WTC11 (cell line): ENCODE measurements around the gene THSD4.

Experiments used
- KAT7 ChIP-seq: sonication (generic); formaldehyde crosslinking; IDR thresholded peaks from 2 replicates; pipeline ENCODE4 v1.8.1; 2023; ENCODE audit warnings: missing genetic modification reagents, mild to moderate bottlenecking, borderline replicate concordance
- NR1H2 ChIP-seq: sonication (generic); formaldehyde crosslinking; IDR thresholded peaks from 2 replicates; pipeline ENCODE4 v1.9.0; 2021; ENCODE audit warnings: mild to moderate bottlenecking, moderate library complexity, missing genetic modification reagents
- SMAD3 ChIP-seq: sonication (generic); formaldehyde crosslinking; IDR thresholded peaks from 2 replicates; pipeline ENCODE4 v1.8.0; 2022; ENCODE audit warnings: missing genetic modification reagents, mild to moderate bottlenecking, borderline replicate concordance
- TP53 ChIP-seq: sonication (generic); formaldehyde crosslinking; IDR thresholded peaks from 2 replicates; pipeline ENCODE4 v1.8.1; 2023; ENCODE audit warnings: mild to moderate bottlenecking, missing genetic modification reagents
- ZNF263 ChIP-seq: sonication (generic); formaldehyde crosslinking; IDR thresholded peaks from 2 replicates; pipeline ENCODE4 v1.8.1; 2022; ENCODE audit warnings: low read depth, mild to moderate bottlenecking, moderate library complexity, missing genetic modification reagents
- TF ChIP-seq, protein P1 (sequence below): fragments of 200-600 bp; IDR thresholded peaks from 2 replicates; pipeline ENCODE4 v1.8.0; 2022; ENCODE audit warnings: antibody characterized with exemption
- TF ChIP-seq, protein P2 (sequence below): fragments of 250-450 bp; sonication (Bioruptor Pico); IDR thresholded peaks from 2 replicates; pipeline ENCODE4 v1.9.0; 2021; ENCODE audit warnings: mild to moderate bottlenecking
- TF ChIP-seq, protein P3 (sequence below): sonication (generic); formaldehyde crosslinking; conservative IDR thresholded peaks from 2 replicates; pipeline ENCODE4 v1.8.1; 2022; ENCODE audit warnings: mild to moderate bottlenecking, missing genetic modification reagents
- TF ChIP-seq, protein P4 (sequence below): sonication (generic); formaldehyde crosslinking; IDR thresholded peaks from 2 replicates; pipeline ENCODE4 v1.8.1; 2023; ENCODE audit warnings: mild to moderate bottlenecking, missing genetic modification reagents, borderline replicate concordance
- TF ChIP-seq, protein P5 (sequence below): sonication (generic); formaldehyde crosslinking; IDR thresholded peaks from 2 replicates; pipeline ENCODE4 v1.8.1; 2023; ENCODE audit warnings: mild to moderate bottlenecking, missing genetic modification reagents, moderate library complexity
- TF ChIP-seq, protein P6 (sequence below): sonication (generic); formaldehyde crosslinking; IDR thresholded peaks from 2 replicates; pipeline ENCODE4 v1.8.1; 2022; ENCODE audit warnings: low read depth, missing genetic modification reagents, borderline replicate concordance
- TF ChIP-seq, protein P7 (sequence below): sonication (generic); formaldehyde crosslinking; IDR thresholded peaks from 2 replicates; pipeline ENCODE4 v1.8.0; 2022; ENCODE audit warnings: mild to moderate bottlenecking, missing genetic modification reagents
- TF ChIP-seq, protein P8 (sequence below): sonication (generic); formaldehyde crosslinking; IDR thresholded peaks from 2 replicates; pipeline ENCODE4 v1.8.1; 2022; ENCODE audit warnings: mild to moderate bottlenecking, missing genetic modification reagents, moderate library complexity, borderline replicate concordance
- TF ChIP-seq, protein P9 (sequence below): sonication (generic); formaldehyde crosslinking; IDR thresholded peaks from 2 replicates; pipeline ENCODE4 v1.8.0; 2023; ENCODE audit warnings: missing genetic modification reagents

DNA sequence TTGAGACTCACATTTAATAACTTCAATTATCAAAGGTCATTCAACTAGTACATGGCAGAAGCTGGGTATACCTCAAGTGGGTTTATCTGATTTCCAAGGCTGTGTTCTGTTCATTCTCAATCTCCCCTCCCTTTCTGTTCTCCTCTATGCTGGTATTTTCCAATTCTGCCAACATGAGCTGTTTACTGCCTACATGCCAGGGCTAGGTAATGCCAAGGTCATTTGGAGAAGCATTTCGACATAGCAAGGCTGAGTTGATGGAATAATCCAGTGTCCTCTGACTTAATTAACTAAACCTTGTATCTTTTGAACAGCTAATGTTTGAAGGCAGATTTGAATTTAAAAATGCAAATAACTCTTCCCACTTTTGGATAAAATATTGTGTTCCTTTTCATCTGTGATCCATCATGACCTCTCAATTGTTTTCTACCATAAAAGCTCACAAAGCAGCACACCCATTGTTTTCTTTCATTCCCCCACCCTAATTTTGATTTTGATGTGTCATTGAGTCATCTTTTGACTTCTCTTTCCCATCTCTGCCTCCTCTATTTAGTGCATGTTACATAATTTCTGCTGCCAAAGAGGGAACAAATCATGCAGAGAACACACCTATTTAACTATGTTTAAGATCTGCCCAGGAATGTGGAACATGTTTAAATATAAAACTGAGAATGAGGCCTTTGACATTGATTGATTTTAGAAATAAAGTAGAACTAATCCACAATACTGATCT is 386.2 kb downstream of the THSD4 start:
- TF ChIP-seq, protein P1, sequence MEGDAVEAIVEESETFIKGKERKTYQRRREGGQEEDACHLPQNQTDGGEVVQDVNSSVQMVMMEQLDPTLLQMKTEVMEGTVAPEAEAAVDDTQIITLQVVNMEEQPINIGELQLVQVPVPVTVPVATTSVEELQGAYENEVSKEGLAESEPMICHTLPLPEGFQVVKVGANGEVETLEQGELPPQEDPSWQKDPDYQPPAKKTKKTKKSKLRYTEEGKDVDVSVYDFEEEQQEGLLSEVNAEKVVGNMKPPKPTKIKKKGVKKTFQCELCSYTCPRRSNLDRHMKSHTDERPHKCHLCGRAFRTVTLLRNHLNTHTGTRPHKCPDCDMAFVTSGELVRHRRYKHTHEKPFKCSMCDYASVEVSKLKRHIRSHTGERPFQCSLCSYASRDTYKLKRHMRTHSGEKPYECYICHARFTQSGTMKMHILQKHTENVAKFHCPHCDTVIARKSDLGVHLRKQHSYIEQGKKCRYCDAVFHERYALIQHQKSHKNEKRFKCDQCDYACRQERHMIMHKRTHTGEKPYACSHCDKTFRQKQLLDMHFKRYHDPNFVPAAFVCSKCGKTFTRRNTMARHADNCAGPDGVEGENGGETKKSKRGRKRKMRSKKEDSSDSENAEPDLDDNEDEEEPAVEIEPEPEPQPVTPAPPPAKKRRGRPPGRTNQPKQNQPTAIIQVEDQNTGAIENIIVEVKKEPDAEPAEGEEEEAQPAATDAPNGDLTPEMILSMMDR, result no peak
- TF ChIP-seq NR1H2 (CRISPR knock-in tag), result no peak
- TF ChIP-seq SMAD3 (CRISPR knock-in tag), result no peak
- no peak for TF ChIP-seq TP53 (CRISPR knock-in tag)
- no peak for TF ChIP-seq KAT7 (CRISPR knock-in tag)
- TF ChIP-seq, protein P2, sequence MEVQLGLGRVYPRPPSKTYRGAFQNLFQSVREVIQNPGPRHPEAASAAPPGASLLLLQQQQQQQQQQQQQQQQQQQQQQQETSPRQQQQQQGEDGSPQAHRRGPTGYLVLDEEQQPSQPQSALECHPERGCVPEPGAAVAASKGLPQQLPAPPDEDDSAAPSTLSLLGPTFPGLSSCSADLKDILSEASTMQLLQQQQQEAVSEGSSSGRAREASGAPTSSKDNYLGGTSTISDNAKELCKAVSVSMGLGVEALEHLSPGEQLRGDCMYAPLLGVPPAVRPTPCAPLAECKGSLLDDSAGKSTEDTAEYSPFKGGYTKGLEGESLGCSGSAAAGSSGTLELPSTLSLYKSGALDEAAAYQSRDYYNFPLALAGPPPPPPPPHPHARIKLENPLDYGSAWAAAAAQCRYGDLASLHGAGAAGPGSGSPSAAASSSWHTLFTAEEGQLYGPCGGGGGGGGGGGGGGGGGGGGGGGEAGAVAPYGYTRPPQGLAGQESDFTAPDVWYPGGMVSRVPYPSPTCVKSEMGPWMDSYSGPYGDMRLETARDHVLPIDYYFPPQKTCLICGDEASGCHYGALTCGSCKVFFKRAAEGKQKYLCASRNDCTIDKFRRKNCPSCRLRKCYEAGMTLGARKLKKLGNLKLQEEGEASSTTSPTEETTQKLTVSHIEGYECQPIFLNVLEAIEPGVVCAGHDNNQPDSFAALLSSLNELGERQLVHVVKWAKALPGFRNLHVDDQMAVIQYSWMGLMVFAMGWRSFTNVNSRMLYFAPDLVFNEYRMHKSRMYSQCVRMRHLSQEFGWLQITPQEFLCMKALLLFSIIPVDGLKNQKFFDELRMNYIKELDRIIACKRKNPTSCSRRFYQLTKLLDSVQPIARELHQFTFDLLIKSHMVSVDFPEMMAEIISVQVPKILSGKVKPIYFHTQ (CRISPR knock-in tag), result no peak
- TF ChIP-seq, protein P3, sequence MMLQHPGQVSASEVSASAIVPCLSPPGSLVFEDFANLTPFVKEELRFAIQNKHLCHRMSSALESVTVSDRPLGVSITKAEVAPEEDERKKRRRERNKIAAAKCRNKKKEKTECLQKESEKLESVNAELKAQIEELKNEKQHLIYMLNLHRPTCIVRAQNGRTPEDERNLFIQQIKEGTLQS (CRISPR knock-in tag), result no peak
- TF ChIP-seq, protein P4, sequence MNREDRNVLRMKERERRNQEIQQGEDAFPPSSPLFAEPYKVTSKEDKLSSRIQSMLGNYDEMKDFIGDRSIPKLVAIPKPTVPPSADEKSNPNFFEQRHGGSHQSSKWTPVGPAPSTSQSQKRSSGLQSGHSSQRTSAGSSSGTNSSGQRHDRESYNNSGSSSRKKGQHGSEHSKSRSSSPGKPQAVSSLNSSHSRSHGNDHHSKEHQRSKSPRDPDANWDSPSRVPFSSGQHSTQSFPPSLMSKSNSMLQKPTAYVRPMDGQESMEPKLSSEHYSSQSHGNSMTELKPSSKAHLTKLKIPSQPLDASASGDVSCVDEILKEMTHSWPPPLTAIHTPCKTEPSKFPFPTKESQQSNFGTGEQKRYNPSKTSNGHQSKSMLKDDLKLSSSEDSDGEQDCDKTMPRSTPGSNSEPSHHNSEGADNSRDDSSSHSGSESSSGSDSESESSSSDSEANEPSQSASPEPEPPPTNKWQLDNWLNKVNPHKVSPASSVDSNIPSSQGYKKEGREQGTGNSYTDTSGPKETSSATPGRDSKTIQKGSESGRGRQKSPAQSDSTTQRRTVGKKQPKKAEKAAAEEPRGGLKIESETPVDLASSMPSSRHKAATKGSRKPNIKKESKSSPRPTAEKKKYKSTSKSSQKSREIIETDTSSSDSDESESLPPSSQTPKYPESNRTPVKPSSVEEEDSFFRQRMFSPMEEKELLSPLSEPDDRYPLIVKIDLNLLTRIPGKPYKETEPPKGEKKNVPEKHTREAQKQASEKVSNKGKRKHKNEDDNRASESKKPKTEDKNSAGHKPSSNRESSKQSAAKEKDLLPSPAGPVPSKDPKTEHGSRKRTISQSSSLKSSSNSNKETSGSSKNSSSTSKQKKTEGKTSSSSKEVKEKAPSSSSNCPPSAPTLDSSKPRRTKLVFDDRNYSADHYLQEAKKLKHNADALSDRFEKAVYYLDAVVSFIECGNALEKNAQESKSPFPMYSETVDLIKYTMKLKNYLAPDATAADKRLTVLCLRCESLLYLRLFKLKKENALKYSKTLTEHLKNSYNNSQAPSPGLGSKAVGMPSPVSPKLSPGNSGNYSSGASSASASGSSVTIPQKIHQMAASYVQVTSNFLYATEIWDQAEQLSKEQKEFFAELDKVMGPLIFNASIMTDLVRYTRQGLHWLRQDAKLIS (CRISPR knock-in tag), result no peak
- TF ChIP-seq, protein P5, sequence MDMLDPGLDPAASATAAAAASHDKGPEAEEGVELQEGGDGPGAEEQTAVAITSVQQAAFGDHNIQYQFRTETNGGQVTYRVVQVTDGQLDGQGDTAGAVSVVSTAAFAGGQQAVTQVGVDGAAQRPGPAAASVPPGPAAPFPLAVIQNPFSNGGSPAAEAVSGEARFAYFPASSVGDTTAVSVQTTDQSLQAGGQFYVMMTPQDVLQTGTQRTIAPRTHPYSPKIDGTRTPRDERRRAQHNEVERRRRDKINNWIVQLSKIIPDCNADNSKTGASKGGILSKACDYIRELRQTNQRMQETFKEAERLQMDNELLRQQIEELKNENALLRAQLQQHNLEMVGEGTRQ (CRISPR knock-in tag), result no peak
- TF ChIP-seq, protein P6, sequence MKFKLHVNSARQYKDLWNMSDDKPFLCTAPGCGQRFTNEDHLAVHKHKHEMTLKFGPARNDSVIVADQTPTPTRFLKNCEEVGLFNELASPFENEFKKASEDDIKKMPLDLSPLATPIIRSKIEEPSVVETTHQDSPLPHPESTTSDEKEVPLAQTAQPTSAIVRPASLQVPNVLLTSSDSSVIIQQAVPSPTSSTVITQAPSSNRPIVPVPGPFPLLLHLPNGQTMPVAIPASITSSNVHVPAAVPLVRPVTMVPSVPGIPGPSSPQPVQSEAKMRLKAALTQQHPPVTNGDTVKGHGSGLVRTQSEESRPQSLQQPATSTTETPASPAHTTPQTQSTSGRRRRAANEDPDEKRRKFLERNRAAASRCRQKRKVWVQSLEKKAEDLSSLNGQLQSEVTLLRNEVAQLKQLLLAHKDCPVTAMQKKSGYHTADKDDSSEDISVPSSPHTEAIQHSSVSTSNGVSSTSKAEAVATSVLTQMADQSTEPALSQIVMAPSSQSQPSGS (CRISPR knock-in tag), result no peak
- TF ChIP-seq, protein P7, sequence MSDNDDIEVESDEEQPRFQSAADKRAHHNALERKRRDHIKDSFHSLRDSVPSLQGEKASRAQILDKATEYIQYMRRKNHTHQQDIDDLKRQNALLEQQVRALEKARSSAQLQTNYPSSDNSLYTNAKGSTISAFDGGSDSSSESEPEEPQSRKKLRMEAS (CRISPR knock-in tag), result no peak
- TF ChIP-seq ZNF263 (CRISPR knock-in tag), result no peak
- TF ChIP-seq, protein P8, sequence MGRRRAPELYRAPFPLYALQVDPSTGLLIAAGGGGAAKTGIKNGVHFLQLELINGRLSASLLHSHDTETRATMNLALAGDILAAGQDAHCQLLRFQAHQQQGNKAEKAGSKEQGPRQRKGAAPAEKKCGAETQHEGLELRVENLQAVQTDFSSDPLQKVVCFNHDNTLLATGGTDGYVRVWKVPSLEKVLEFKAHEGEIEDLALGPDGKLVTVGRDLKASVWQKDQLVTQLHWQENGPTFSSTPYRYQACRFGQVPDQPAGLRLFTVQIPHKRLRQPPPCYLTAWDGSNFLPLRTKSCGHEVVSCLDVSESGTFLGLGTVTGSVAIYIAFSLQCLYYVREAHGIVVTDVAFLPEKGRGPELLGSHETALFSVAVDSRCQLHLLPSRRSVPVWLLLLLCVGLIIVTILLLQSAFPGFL (CRISPR knock-in tag), result no peak
- TF ChIP-seq, protein P9, sequence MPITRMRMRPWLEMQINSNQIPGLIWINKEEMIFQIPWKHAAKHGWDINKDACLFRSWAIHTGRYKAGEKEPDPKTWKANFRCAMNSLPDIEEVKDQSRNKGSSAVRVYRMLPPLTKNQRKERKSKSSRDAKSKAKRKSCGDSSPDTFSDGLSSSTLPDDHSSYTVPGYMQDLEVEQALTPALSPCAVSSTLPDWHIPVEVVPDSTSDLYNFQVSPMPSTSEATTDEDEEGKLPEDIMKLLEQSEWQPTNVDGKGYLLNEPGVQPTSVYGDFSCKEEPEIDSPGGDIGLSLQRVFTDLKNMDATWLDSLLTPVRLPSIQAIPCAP (CRISPR knock-in tag), result no peak
